PC-9 (cell line): Measurements from ENCODE around the gene TINAG. TPM values are rescaled to one million over a fixed set of nuclear protein-coding genes. Genes with fewer than 3 reads are reported as not detected.
A peak's percentile ranks its signal among the peaks of the same experiment; 100 is the strongest.

ENCODE experiments used
- BruUV-seq: library from RNA; stranded (reverse); fragments of 400-500 nt; replicated peaks from 2 replicates; lab custom pipeline; 2021; lab: Mats Ljungman, UMichigan
- CTCF ChIA-PET: fragments of 300-600 bp; sonication (Branson Sonifier 250); formaldehyde crosslinking; loops from one replicate; lab custom pipeline; 2022; ENCODE audit warnings: antibody characterized with exemption; lab: Charles Lee
- POLR2A ChIA-PET: fragments of 300-600 bp; sonication (Branson Sonifier 250); formaldehyde crosslinking; loops from one replicate; lab custom pipeline; 2022; ENCODE audit warnings: antibody characterized with exemption; ENCODE audit not compliant: unreplicated experiment; lab: Charles Lee
- DNase-seq, 2 experiments: peaks; one replicate each; pipeline versions ENCODE4 v3.0.0 to v3.0.0-alpha.2; 2015 to 2022; ENCODE audit warnings: mixed read lengths in 1 of 2
- H2AFZ ChIP-seq: fragments of 200-600 bp; sonication (generic); 2 replicates; pipeline ENCODE4 v1.8.1; 2017; ENCODE audit warnings: antibody characterized with exemption
- H3F3A ChIP-seq: fragments of 200-600 bp; sonication (generic); 2 replicates; pipeline ENCODE4 v1.8.1; 2017; ENCODE audit warnings: antibody characterized with exemption, mild to moderate bottlenecking, low read depth; ENCODE audit not compliant: insufficient read depth
- H3K27ac ChIP-seq: fragments of 200-600 bp; sonication (generic); 2 replicates; pipeline ENCODE4 v1.6.1; 2016; ENCODE audit warnings: mixed run types
- H3K27me3 ChIP-seq: fragments of 200-600 bp; sonication (generic); 2 replicates; pipeline ENCODE4 v1.6.1; 2016; ENCODE audit warnings: low read depth, mixed run types; ENCODE audit not compliant: insufficient read depth
- H3K36me3 ChIP-seq: fragments of 200-600 bp; sonication (generic); 2 replicates; pipeline ENCODE4 v1.6.1; 2016; ENCODE audit warnings: low read depth, mixed run types
- H3K4me1 ChIP-seq: fragments of 200-600 bp; sonication (generic); replicated peaks from 2 replicates; pipeline ENCODE4 v1.6.1; 2016; ENCODE audit warnings: mixed run types; ENCODE audit not compliant: insufficient read depth
- H3K4me2 ChIP-seq: fragments of 200-600 bp; sonication (generic); 2 replicates; pipeline ENCODE4 v1.6.1; 2017; ENCODE audit warnings: mixed run types
- H3K4me3 ChIP-seq: fragments of 200-600 bp; sonication (generic); 2 replicates; pipeline ENCODE4 v1.6.1; 2016; ENCODE audit warnings: mixed run types
- H3K79me2 ChIP-seq: fragments of 200-600 bp; sonication (generic); 2 replicates; pipeline ENCODE4 v1.6.1; 2017; ENCODE audit warnings: low read depth, mixed run types
- H3K9me2 ChIP-seq: fragments of 200-600 bp; sonication (generic); 2 replicates; pipeline ENCODE4 v1.8.1; 2017; ENCODE audit warnings: mild to moderate bottlenecking; ENCODE audit not compliant: insufficient read depth
- H3K9me3 ChIP-seq: fragments of 200-600 bp; sonication (generic); 2 replicates; pipeline ENCODE4 v1.8.1; 2016; ENCODE audit warnings: low read depth; ENCODE audit not compliant: insufficient read depth
- H4K20me1 ChIP-seq: fragments of 200-600 bp; sonication (generic); 2 replicates; pipeline ENCODE4 v1.8.1; 2017; ENCODE audit not compliant: insufficient read depth
- CTCF ChIP-seq: fragments of 200-600 bp; sonication (generic); conservative IDR thresholded peaks from 2 replicates; pipeline ENCODE4 v1.6.1; 2017; ENCODE audit warnings: mixed run types, antibody characterized with exemption, mild to moderate bottlenecking, moderate library complexity
- EZH2 ChIP-seq: fragments of 200-600 bp; sonication (generic); IDR thresholded peaks from 2 replicates; pipeline ENCODE4 v1.8.0; 2017; ENCODE audit warnings: antibody characterized with exemption, low read depth
- intact Hi-C: fragments of 100-400 bp; cut with micrococcal nuclease; formaldehyde crosslinking; loops from one replicate; pipeline ENCODE4 v1.10.0; 2022; ENCODE audit not compliant: unreplicated experiment
- total RNA-seq: library from RNA; stranded (reverse); gene quantifications from 2 replicates; pipeline ENCODE4 v1.2.3, GENCODE V29; 2021

Gene TINAG
- total RNA-seq, 1 experiment from 2014 or later, result not detected

- CTCF ChIA-PET, result no interaction called here
- intact Hi-C loops, result no loop called here
- no TSS peak for BruUV-seq
Measured at GRCh38 chr6:54427396-54427937, 119.2 kb downstream of the TINAG start.

GRCh38 chr6:54428431-54428830 is 120.2 kb downstream of the TINAG start:
- Histone ChIP-seq H3K4me2 (no peak overlapping the region), H3K9me3 (no peaks in the 10 kb centered on the region), H3K4me3 (no peak overlapping the region), H3K4me1 (no peaks in the 10 kb centered on the region), H2AFZ (no peak overlapping the region), H3K27ac (no peak overlapping the region), H3K79me2 (no peaks in the 10 kb centered on the region), H3K27me3 (no peaks in the 10 kb centered on the region), H3K9me2 (0 out of 2 replicates have a peak, but pooled peaks cover 6% of the 10 kb centered on the region), H3F3A (no peaks in the 10 kb centered on the region), H4K20me1 (no peaks in the 10 kb centered on the region), H3K36me3 (no peaks in the 10 kb centered on the region)
- POLR2A ChIA-PET, result no interaction called here
- DNase-seq, result no peak
- CTCF ChIA-PET, result no interaction called here
- TF ChIP-seq CTCF (no peak), EZH2 (no peak)
- intact Hi-C loops, result no loop called here
- BruUV-seq, result no TSS peak

More at GRCh38 chr6:54427396-54427937, 119.2 kb downstream of the TINAG start:
- no peaks in the 10 kb centered on the region for H3K4me1 ChIP-seq
- H3K9me2 ChIP-seq, result 0 out of 2 replicates have a peak, but pooled peaks cover 6% of the 10 kb centered on the region
- no peak overlapping the region for H3K4me3 ChIP-seq
- H3K27me3 ChIP-seq, result no peaks in the 10 kb centered on the region
- H3K4me2 ChIP-seq, result no peak overlapping the region
- H3K79me2 ChIP-seq, result no peaks in the 10 kb centered on the region
- no peak overlapping the region for H3K27ac ChIP-seq
- TF ChIP-seq CTCF (no peak), EZH2 (no peak)
- DNase-seq, result no peak
- H2AFZ ChIP-seq, result 0 out of 2 replicates have a peak overlapping the region, but pooled peaks have one; percentile 28
- H3K36me3 ChIP-seq, result no peaks in the 10 kb centered on the region
- no peaks in the 10 kb centered on the region for H4K20me1 ChIP-seq
- H3K9me3 ChIP-seq, result no peaks in the 10 kb centered on the region
- H3F3A ChIP-seq, result no peaks in the 10 kb centered on the region
- POLR2A ChIA-PET, result no interaction called here

GRCh38 chr6:54431466-54431865 is 123.2 kb downstream of the TINAG start:
- Histone ChIP-seq H3K27ac (no peak overlapping the region), H3K79me2 (no peaks in the 10 kb centered on the region), H3K9me3 (no peaks in the 10 kb centered on the region), H3F3A (no peaks in the 10 kb centered on the region), H3K9me2 (no peaks in the 10 kb centered on the region), H2AFZ (no peak overlapping the region), H3K36me3 (no peaks in the 10 kb centered on the region), H3K27me3 (no peaks in the 10 kb centered on the region), H3K4me2 (no peak overlapping the region), H3K4me3 (no peak overlapping the region), H3K4me1 (no peaks in the 10 kb centered on the region), H4K20me1 (no peaks in the 10 kb centered on the region)
- no peak for DNase-seq
- no TSS peak for BruUV-seq
- TF ChIP-seq EZH2 (no peak), CTCF (no peak)
- POLR2A ChIA-PET, result no interaction called here
- intact Hi-C loops, result no loop called here
- CTCF ChIA-PET, result no interaction called here

Other genes with a start within 250 kb of the TINAG start
- 0.79 and 1.0 TPM in 2 replicates for gene MLIP, start 197.0 kb upstream of the TINAG start, total RNA-seq